Stimulated activated CD8-positive, alpha-beta memory T cell treated with anti-CD3 and anti-CD28 coated beads, Interleukin-7, amount 100 ng/mL, for 24 hours (primary cell): ENCODE data around the gene LY6G6D.

ENCODE experiments used
- DNase-seq: peaks from one replicate; pipeline ENCODE4 v3.0.0-alpha.2; 2020; ENCODE audit warnings: low read depth

The LY6G6D gene

GRCh38 chr6:31715022-31715958 is at the start of gene LY6G6D:
Gene LY6G6D (plus strand): TSS chr6:31715348. CDS start chr6:31715356, 8 bp downstream.
- DNase-seq, result no peak

DNA sequence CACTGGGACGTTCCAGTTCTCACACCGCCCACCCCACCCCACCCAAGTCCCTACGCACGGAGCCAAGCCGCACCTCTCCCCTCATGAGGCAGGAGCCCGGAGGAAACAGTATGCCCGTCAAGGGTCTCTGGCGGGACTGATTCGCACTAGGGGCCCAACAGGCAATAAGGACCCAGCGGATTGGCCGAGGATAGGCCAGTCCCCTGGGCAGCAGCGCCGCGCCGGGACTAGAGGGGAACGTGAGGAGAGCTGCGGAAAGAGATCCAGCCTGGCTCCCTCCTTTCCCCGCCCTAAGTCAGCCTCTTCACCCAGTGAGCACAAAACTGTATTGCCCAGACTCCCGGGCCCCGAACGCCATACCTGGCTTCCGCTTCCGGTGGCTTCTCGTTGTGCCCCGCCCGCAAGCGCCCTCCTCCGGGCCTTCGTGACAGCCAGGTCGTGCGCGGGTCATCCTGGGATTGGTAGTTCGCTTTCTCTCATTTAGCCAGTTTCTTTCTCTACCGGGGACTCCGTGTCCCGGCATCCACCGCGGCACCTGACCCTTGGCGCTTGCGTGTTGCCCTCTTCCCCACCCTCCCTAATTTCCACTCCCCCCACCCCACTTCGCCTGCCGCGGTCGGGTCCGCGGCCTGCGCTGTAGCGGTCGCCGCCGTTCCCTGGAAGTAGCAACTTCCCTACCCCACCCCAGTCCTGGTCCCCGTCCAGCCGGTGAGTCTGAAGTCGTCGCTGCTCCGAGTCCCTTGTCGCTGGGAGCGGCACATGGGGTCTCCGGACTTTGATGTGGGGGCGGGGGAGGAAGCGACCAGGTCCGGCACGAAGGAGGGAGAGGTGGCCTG is 49.4 kb upstream of the LY6G6D start, which contains the start of gene CSNK2B:
TSS of gene CSNK2B (plus strand) at position 580 of the 836 bp plus-strand sequence. CDS start 752 bp downstream, outside the sequence.
- DNase-seq, result peak; percentile 95

DNA sequence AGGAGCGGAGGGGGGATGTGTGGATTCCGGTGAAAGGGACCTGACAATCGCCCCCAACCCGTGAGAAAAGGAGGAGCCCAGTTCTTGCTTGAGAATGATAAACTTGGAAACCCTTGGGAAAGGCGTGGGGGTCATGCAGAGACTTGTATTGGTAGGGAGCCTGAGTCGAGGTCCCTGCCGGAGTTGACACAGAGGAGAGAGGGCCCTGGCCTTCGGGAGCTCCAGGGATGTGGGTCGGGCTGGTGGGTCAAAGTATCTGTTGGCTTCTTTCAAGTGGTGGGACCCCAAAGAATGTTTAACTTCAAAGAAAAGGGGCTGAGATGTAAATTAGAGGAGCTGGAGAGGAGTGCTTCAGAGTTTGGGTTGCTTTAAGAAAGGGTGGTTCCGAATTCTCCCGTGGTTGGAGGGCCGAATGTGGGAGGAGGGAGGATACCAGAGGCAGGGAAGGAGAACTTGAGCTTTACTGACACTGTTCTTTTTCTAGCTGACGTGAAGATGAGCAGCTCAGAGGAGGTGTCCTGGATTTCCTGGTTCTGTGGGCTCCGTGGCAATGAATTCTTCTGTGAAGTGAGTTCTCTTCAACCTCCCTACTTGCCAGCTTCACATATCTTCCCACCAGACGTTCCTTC is 48.7 kb upstream of the LY6G6D start:
- no peak for DNase-seq

DNA sequence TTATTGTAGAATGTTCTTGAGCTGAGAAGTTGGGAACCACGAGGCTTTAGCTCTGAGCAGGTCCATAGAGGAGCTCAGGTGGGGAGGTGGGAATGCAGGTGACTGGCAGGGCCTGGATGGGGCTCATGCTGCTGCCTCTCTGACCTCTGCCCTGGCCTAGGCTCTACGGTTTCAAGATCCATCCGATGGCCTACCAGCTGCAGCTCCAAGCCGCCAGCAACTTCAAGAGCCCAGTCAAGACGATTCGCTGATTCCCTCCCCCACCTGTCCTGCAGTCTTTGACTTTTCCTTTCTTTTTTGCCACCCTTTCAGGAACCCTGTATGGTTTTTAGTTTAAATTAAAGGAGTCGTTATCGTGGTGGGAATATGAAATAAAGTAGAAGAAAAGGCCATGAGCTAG is 45.5 kb upstream of the LY6G6D start, which contains the start of gene LY6G5B:
TSS of gene LY6G5B (plus strand) at position 301 of the 400 bp plus-strand sequence. CDS start 975 bp downstream, outside the sequence.
- DNase-seq, result no peak

GRCh38 chr6:31676322-31676903 is 38.7 kb upstream of the LY6G6D start:
- DNase-seq, result no peak

- DNase-seq, result no peak
Observed at GRCh38 chr6:31676904-31677303, 38.2 kb upstream of the LY6G6D start.

- no peak for DNase-seq
Observed at GRCh38 chr6:31677955-31678354, 37.2 kb upstream of the LY6G6D start.

GRCh38 chr6:31680226-31681134 is 34.7 kb upstream of the LY6G6D start, which contains the start of gene LY6G5C:
Gene LY6G5C (minus strand): TSS chr6:31681067. CDS start chr6:31680373, 694 bp downstream.
- DNase-seq, result peak; percentile 26

GRCh38 chr6:31681135-31681671 is 33.9 kb upstream of the LY6G6D start:
- DNase-seq, result no peak

GRCh38 chr6:31683591-31683990 is 31.6 kb upstream of the LY6G6D start:
- DNase-seq, result no peak

GRCh38 chr6:31686483-31686882 is 28.7 kb upstream of the LY6G6D start:
- DNase-seq, result no peak

GRCh38 chr6:31687321-31687720 is 27.8 kb upstream of the LY6G6D start:
- no peak for DNase-seq

DNA sequence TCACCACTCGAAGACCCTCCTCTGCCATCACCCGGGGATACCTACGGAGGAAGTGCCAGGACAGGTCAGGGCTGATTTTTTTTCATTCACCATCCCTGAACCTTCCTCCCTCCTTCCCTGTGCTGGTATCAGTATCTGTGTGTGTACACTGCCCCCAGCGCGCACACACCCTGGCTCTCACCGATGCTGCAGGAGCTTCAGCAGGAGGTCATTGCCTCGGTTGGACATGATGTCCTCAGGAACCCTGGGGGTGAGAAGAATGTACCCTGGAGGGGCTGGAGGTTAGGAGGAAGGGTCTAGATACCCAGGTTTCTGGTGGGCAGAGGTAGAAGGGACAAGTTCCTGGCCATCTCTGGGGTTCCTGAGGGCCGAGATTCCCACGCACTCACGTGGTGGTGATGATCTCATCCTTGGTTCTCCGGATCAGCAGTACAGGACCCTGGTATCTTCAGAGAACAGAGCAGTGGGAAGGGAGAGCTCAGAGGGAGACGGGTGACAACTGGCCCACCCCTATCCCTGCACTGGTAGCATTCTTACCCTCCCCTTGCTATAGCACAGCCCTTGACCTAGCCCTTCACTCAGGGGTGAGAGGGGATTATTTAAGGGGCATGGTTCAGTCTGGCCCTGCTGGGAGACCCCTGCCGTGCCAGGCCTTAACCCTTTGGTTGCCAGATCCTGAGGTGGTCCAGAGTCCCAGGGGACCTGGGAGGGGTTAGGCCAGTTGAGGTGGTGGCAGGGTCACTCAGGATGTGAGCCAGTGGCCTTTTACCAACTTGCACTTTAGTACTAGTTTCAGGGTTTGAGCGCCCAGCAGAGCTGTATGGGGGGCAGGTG is 27.1 kb upstream of the LY6G6D start:
- no peak for DNase-seq

GRCh38 chr6:31689249-31690110 is 25.7 kb upstream of the LY6G6D start:
- no peak for DNase-seq

GRCh38 chr6:31690231-31691077 is 24.7 kb upstream of the LY6G6D start:
- DNase-seq, result no peak

- DNase-seq, result no peak
Observed at GRCh38 chr6:31691078-31691463, 24.1 kb upstream of the LY6G6D start.

- no peak for DNase-seq
Observed at GRCh38 chr6:31691564-31692108, 23.5 kb upstream of the LY6G6D start.
